AG04450 (cell line): Measurements from ENCODE around the gene SYNPR. TPM values are rescaled to one million over a fixed set of nuclear protein-coding genes. Genes with fewer than 3 reads are reported as not detected.

Experiments
- CTCF ChIA-PET: fragments of 300-600, 350-600 bp; formaldehyde crosslinking; extraction: SDS; loops from one replicate; lab custom pipeline; 2022; ENCODE audit warnings: antibody characterized with exemption, inconsistent platforms; lab: Charles Lee
- POLR2A ChIA-PET: fragments of 350-600 bp; formaldehyde crosslinking; extraction: SDS; loops from one replicate; lab custom pipeline; 2021; ENCODE audit warnings: antibody characterized with exemption, inconsistent platforms; lab: Yijun Ruan, JAX
- DNase-seq: peaks from one replicate; pipeline ENCODE4 v3.0.0-alpha.2; 2011; ENCODE audit warnings: low read depth, low spot score
- H3K27ac ChIP-seq: one replicate; pipeline ENCODE4 v1.5.1; 2012; ENCODE audit warnings: low read depth, low read length, control low read depth
- H3K27me3 ChIP-seq: one replicate; pipeline ENCODE4 v1.6.0; 2012; ENCODE audit warnings: low read length; ENCODE audit not compliant: control insufficient read depth, insufficient read depth
- H3K4me3 ChIP-seq: 2 replicates; pipeline ENCODE4 v1.5.1; 2011; ENCODE audit warnings: mild to moderate bottlenecking, low read depth, low read length, control low read depth
- H3K9me3 ChIP-seq: 2 replicates; pipeline ENCODE4 v1.5.1; 2012; ENCODE audit warnings: low read length; ENCODE audit not compliant: control insufficient read depth, insufficient read depth
- polyA plus RNA-seq: library from polyadenylated mRNA; depleted of rRNA; stranded (reverse); fragments of >200 nt; gene quantifications from 2 replicates; pipeline ENCODE4 v1.2.3, GENCODE V29; 2011
- TF ChIP-seq, protein P1 (sequence below): IDR thresholded peaks from 2 replicates; pipeline ENCODE4 v1.5.1; 2011; ENCODE audit warnings: low read depth, low read length, control low read depth, inconsistent platforms

Gene SYNPR
- polyA plus RNA-seq, 1 experiment, result not detected

DNA sequence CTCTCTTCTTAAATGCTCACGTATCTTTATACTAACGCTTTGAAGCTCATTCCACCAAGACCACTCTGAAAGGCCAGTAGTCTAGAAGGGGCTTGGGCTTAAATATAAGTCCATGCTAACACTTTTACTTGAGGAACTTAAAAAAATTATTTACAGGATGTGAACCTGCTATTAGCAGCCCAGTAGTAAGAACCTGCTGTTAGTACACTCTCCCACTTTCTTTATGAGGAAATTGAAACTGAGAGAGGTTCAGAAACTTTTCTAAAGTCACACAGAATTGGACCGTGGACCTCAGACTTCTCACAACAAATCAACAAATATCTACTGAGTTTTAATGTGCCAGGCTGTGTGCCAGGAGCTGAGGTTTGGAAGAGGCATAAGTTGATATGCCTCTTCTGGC lies 53.4 kb downstream of the SYNPR start:
- POLR2A ChIA-PET, result no interaction called here

DNA sequence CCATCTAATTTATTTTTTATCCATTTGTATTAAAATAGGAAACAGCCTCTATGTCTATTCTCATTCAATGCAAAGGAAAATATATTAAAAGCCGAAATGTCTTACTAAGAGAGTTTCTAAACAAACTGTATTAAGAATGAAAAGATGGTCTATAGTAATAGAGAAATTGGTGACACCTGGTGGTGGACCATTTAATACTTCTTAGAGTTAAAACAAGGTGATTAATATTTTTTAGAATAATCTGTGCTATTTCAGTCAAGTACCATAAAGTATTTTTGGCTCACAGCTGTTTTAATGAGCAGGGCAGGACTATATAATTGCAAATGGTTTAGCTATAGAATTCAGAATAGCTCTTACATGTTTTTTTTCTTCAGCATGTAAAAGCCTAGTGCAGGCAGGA lies 55.7 kb downstream of the SYNPR start:
- Histone ChIP-seq H3K27ac (no peak overlapping the region), H3K4me3 (no peak overlapping the region), H3K9me3 (no peaks in the 10 kb centered on the region), H3K27me3 (no peaks in the 10 kb centered on the region)
- ChIA-PET CTCF (interaction anchor here (0.7 to 3.9 kb wide), 4 partner anchors 10 to 711 kb away, joined by 3 to 17 read pairs (median 3); no protein-coding TSS in a partner anchor), POLR2A (no interaction called here)
- TF ChIP-seq, protein P1, sequence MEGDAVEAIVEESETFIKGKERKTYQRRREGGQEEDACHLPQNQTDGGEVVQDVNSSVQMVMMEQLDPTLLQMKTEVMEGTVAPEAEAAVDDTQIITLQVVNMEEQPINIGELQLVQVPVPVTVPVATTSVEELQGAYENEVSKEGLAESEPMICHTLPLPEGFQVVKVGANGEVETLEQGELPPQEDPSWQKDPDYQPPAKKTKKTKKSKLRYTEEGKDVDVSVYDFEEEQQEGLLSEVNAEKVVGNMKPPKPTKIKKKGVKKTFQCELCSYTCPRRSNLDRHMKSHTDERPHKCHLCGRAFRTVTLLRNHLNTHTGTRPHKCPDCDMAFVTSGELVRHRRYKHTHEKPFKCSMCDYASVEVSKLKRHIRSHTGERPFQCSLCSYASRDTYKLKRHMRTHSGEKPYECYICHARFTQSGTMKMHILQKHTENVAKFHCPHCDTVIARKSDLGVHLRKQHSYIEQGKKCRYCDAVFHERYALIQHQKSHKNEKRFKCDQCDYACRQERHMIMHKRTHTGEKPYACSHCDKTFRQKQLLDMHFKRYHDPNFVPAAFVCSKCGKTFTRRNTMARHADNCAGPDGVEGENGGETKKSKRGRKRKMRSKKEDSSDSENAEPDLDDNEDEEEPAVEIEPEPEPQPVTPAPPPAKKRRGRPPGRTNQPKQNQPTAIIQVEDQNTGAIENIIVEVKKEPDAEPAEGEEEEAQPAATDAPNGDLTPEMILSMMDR, result no peak
- no peak for DNase-seq

More for the DNA sequence above, 53.4 kb downstream of the SYNPR start:
- Histone ChIP-seq H3K27ac (no peak overlapping the region), H3K27me3 (no peaks in the 10 kb centered on the region), H3K9me3 (no peaks in the 10 kb centered on the region), H3K4me3 (no peak overlapping the region)
- no peak for DNase-seq
- TF ChIP-seq, protein P1, result no peak
- CTCF ChIA-PET, result interaction anchor here (3.9 kb wide), 1 partner anchor 709 kb away, joined by 17 read pairs; no protein-coding TSS in a partner anchor

- no peaks in the 10 kb centered on the region for H3K9me3 ChIP-seq
- TF ChIP-seq, protein P1, result no peak
- H3K4me3 ChIP-seq, result no peak overlapping the region
- ChIA-PET POLR2A (no interaction called here), CTCF (interaction anchor here (1.3 kb wide), 1 partner anchor 12 kb away, joined by 10 read pairs; no protein-coding TSS in a partner anchor)
- no peaks in the 10 kb centered on the region for H3K27me3 ChIP-seq
- no peak overlapping the region for H3K27ac ChIP-seq
- DNase-seq, result no peak
These were observed 60.2 kb downstream of the SYNPR start for GRCh38 chr3:63338351-63338750.

DNA sequence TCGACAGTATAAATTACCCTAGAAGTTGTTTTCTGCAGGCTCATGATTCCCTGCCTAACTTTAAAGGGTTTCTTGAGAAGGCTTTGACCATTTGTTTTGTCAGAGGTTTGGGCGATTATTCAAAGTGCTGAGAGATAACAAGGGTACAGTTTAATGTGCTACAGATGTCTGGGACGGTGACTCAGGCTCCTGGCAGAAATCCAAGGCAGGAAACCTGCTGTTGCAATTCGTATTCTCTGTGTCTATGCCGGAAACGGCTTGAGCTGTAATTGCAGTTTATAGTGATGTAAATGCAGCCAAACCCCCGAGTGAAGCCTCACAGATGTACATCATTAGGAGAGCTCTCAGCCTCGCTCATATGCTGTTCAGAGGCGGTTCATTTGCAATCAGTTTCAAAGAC lies 65.6 kb downstream of the SYNPR start:
- no peaks in the 10 kb centered on the region for H3K27me3 ChIP-seq
- no peak overlapping the region for H3K4me3 ChIP-seq
- no peak overlapping the region for H3K27ac ChIP-seq
- H3K9me3 ChIP-seq, result no peaks in the 10 kb centered on the region
- CTCF ChIA-PET, result interaction anchor here (0.6 to 3.0 kb wide), 4 partner anchors 9 to 1897 kb away, joined by 3 to 13 read pairs (median 4); partner anchors contain the start of gene C3orf49
- TF ChIP-seq, protein P1, result no peak
- DNase-seq, result peak; percentile 69
- POLR2A ChIA-PET, result no interaction called here

DNA sequence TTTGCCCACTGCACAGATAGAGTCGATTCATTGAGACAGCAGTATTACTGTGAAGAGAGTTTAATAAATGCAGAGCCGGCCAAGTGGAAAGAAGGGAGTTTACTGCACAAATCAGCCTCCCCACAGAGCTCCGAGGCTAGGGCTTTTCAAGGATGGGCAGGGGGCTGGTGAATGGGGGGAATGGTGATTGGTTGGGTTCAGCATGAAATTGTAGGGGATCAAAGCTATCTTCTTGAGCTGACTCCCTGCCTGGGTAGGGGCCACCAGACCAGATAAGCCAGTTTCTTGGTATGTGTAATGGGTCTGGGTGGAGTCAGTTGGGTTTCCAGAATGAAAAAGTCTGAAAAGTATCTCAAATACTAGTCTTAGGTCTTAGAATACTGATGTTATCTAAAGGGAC lies 66.6 kb downstream of the SYNPR start:
- Histone ChIP-seq H3K27ac (no peak overlapping the region), H3K27me3 (no peaks in the 10 kb centered on the region), H3K4me3 (no peak overlapping the region), H3K9me3 (no peaks in the 10 kb centered on the region)
- ChIA-PET CTCF (interaction anchor here (3.0 kb wide), 1 partner anchor 474 kb away, joined by 13 read pairs; the partner anchor contains the start of gene C3orf49), POLR2A (no interaction called here)
- TF ChIP-seq, protein P1, result no peak
- DNase-seq, result no peak
